K562 (cell line): ENCODE data around the gene RPS8. TPM values are rescaled to one million over a fixed set of nuclear protein-coding genes. Genes with fewer than 3 reads are reported as not detected.

ENCODE experiments used
- CC2D1A ChIP-seq: fragments of 450-650 bp; IDR thresholded peaks from 2 replicates; pipeline ENCODE4 v1.6.1; 2017; ENCODE audit warnings: mild to moderate bottlenecking
- EGR1 ChIP-seq: fragments of 450-650 bp; conservative IDR thresholded peaks from 2 replicates; pipeline ENCODE4 v1.6.1; 2017; ENCODE audit warnings: mild to moderate bottlenecking
- FOXA1 ChIP-seq: fragments of 450-650 bp; IDR thresholded peaks from 2 replicates; pipeline ENCODE4 v1.6.1; 2016; ENCODE audit warnings: mild to moderate bottlenecking, borderline replicate concordance
- HBP1 ChIP-seq: fragments of 450-650 bp; formaldehyde crosslinking; IDR thresholded peaks from 2 replicates; pipeline ENCODE4 v1.4.0; 2022; ENCODE audit warnings: missing genetic modification characterization
- HSF4 ChIP-seq: fragments of 250-450 bp; sonication (Bioruptor Pico); IDR thresholded peaks from 2 replicates; pipeline ENCODE4 v2.1.2; 2022; ENCODE audit warnings: mild to moderate bottlenecking, moderate library complexity, borderline replicate concordance
- MAZ ChIP-seq, 2 experiments: fragments of 450-650 bp in 1 of 2; sonication (generic) in 1 of 2; formaldehyde crosslinking; IDR thresholded peaks in 1 of 2; conservative IDR thresholded peaks in 1 of 2; 2 replicates each; pipeline versions ENCODE4 v1.4.0 to v1.5.0; 2020; ENCODE audit warnings: mild to moderate bottlenecking in 1 of 2, missing genetic modification reagents in 1 of 2
- MNT ChIP-seq, 2 experiments: fragments of 450-650 bp; conservative IDR thresholded peaks; 2 replicates each; pipeline ENCODE4 v1.6.1; 2017; ENCODE audit warnings: mild to moderate bottlenecking in 2 of 2, moderate library complexity in 2 of 2
- NCOA6 ChIP-seq: fragments of 450-650 bp; IDR thresholded peaks from 2 replicates; pipeline ENCODE4 v1.6.1; 2017; ENCODE audit warnings: mild to moderate bottlenecking
- RBM22 ChIP-seq: fragments of 200-400 bp; formaldehyde crosslinking; IDR thresholded peaks from 2 replicates; pipeline ENCODE4 v1.6.1; 2018; ENCODE audit warnings: low read length, low read depth; ENCODE audit not compliant: poor library complexity, severe bottlenecking
- ZNF253 ChIP-seq: fragments of 250-450 bp; sonication (Bioruptor Pico); conservative IDR thresholded peaks from 2 replicates; pipeline ENCODE4 v1.6.1; 2021; ENCODE audit warnings: mild to moderate bottlenecking
- ZNF274 ChIP-seq: IDR thresholded peaks from 2 replicates; pipeline ENCODE4 v1.6.1; 2011; ENCODE audit warnings: low read depth, mild to moderate bottlenecking, low read length, moderate library complexity, borderline replicate concordance
- ZNF586 ChIP-seq: fragments of 450-650 bp; formaldehyde crosslinking; conservative IDR thresholded peaks from 2 replicates; pipeline ENCODE4 v1.4.0; 2020; ENCODE audit warnings: mild to moderate bottlenecking, moderate library complexity
- ZNF696 ChIP-seq: fragments of 250-450 bp; sonication (Bioruptor Pico); conservative IDR thresholded peaks from 2 replicates; pipeline ENCODE4 v1.4.0; 2020; ENCODE audit warnings: mild to moderate bottlenecking, moderate library complexity
- polyA plus RNA-seq, 8 experiments: library from polyadenylated mRNA; depleted of rRNA in 4 of 8; stranded (reverse) in 5 of 8; unstranded in 3 of 8; fragments of >200 nt; fragmentation: Nextera tagmentation in 2 of 8; fragmentation: Illumina TruSeq in 1 of 8; extraction: Ambion mirVana in 2 of 8; extraction: Trizol in 1 of 8; gene quantifications; 2 replicates each; pipeline versions ENCODE4 v1.2.1 to v1.2.3, GENCODE V29; 2011 to 2014; ENCODE audit warnings: inconsistent platforms in 1 of 8, missing spikeins in 1 of 8
- total RNA-seq, 7 experiments: library from RNA; depleted of rRNA in 6 of 7; stranded (reverse); fragments of >200 nt in 6 of 7; fragmentation: Illumina TruSeq in 2 of 7; extraction: Trizol in 2 of 7; gene quantifications; 2 replicates each; pipeline versions ENCODE4 v1.2.1 to v1.2.3, GENCODE V29; 2011 to 2021; ENCODE audit warnings: low replicate concordance in 1 of 7
- TF ChIP-seq, protein P1 (sequence below): sonication (generic); formaldehyde crosslinking; IDR thresholded peaks from 2 replicates; pipeline ENCODE4 v1.8.0; 2023; ENCODE audit warnings: mild to moderate bottlenecking, missing genetic modification reagents
- TF ChIP-seq, protein P2 (sequence below): fragments of 200-800 bp; sonication (Bioruptor generic); IDR thresholded peaks from 2 replicates; pipeline ENCODE4 v1.6.1; 2017; ENCODE audit warnings: missing genetic modification characterization, missing compliant biosample characterization

The RPS8 gene
- total and polyA plus RNA-seq, 9 of the 15 experiments (the other 6 are each of a cell fraction or from before 2014, with no cell fraction given): 2,431 to 4,168 (median 3,109) TPM

GRCh38 chr1:44775078-44775929 is at the start of gene RPS8 (continued):
- TF ChIP-seq ZNF586 (no peak), MAZ (CRISPR knock-in tag; conservative IDR thresholded peaks at IDR 0.05 in 1 of 2, IDR thresholded peaks at IDR 0.05 in 1 of 2) (peak; percentile 79 to 88), CC2D1A (peak; percentile 69), ZNF696 (CRISPR knock-in tag) (no peak), HBP1 (CRISPR knock-in tag) (peak; percentile 94), EGR1 (no peak), FOXA1 (no peak), NCOA6 (no peak; the same call in 1 of the 2 replicates), HSF4 (0 out of 2 replicates have a peak, but pooled peaks have one; percentile 4), MNT (conservative IDR thresholded peaks at IDR 0.05) (peak; percentile 96 to 98), ZNF274 (no peak), RBM22 (peak; percentile 98), ZNF253 (CRISPR knock-in tag) (no peak)
- TF ChIP-seq, protein P1, sequence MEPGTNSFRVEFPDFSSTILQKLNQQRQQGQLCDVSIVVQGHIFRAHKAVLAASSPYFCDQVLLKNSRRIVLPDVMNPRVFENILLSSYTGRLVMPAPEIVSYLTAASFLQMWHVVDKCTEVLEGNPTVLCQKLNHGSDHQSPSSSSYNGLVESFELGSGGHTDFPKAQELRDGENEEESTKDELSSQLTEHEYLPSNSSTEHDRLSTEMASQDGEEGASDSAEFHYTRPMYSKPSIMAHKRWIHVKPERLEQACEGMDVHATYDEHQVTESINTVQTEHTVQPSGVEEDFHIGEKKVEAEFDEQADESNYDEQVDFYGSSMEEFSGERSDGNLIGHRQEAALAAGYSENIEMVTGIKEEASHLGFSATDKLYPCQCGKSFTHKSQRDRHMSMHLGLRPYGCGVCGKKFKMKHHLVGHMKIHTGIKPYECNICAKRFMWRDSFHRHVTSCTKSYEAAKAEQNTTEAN (CRISPR knock-in tag): peak; percentile 93
- TF ChIP-seq, protein P2, sequence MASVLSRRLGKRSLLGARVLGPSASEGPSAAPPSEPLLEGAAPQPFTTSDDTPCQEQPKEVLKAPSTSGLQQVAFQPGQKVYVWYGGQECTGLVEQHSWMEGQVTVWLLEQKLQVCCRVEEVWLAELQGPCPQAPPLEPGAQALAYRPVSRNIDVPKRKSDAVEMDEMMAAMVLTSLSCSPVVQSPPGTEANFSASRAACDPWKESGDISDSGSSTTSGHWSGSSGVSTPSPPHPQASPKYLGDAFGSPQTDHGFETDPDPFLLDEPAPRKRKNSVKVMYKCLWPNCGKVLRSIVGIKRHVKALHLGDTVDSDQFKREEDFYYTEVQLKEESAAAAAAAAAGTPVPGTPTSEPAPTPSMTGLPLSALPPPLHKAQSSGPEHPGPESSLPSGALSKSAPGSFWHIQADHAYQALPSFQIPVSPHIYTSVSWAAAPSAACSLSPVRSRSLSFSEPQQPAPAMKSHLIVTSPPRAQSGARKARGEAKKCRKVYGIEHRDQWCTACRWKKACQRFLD (CRISPR knock-in tag): peak; percentile 58; the same call in 1 of the 2 replicates
